Endothelial cell of umbilical vein (primary cell): ENCODE data around the gene NLRP13. TPM values are rescaled to one million over a fixed set of nuclear protein-coding genes. Genes with fewer than 3 reads are reported as not detected.

ENCODE experiments used
- BruUV-seq: library from RNA; stranded (reverse); fragments of 400-500 nt; replicated peaks from 2 replicates; lab custom pipeline; 2021; lab: Mats Ljungman, UMichigan
- CTCF ChIA-PET: fragments of 300-600, 350-600 bp; sonication (Branson Sonifier 250); formaldehyde crosslinking; loops from one replicate; lab custom pipeline; 2021; ENCODE audit warnings: antibody characterized with exemption, inconsistent platforms; lab: Charles Lee
- POLR2A ChIA-PET: fragments of 300-600, 350-600 bp; sonication (Branson Sonifier 250); formaldehyde crosslinking; loops from one replicate; lab custom pipeline; 2021; ENCODE audit warnings: antibody characterized with exemption, inconsistent platforms; lab: Charles Lee
- DNase-seq: peaks from one replicate; pipeline ENCODE4 v3.0.0-alpha.2; 2011; ENCODE audit warnings: low read depth, low spot score
- FAIRE-seq: peaks from 2 replicates; lab custom pipeline; 2011; peaks lifted over from hg19 to GRCh38; lab: Jason Lieb, UNC
- H2AFZ ChIP-seq: 2 replicates; pipeline ENCODE4 v1.6.0; 2012; ENCODE audit warnings: low read depth, low read length, control low read depth, inconsistent platforms
- H3K27ac ChIP-seq: 2 replicates; pipeline ENCODE4 v1.5.1; 2011; ENCODE audit warnings: low read depth, mild to moderate bottlenecking, control low read depth, low read length, moderate library complexity; ENCODE audit not compliant: insufficient read depth
- H3K27me3 ChIP-seq, 2 experiments: 2 replicates each; pipeline versions ENCODE4 v1.6.0 to v1.6.1; 2011; ENCODE audit warnings: low read length in 2 of 2, mixed read lengths in 1 of 2; ENCODE audit not compliant: control insufficient read depth in 2 of 2, insufficient read depth in 2 of 2
- H3K36me3 ChIP-seq, 2 experiments: 2 replicates in 1 of 2; 3 replicates in 1 of 2; pipeline ENCODE4 v1.5.1; 2011; ENCODE audit warnings: low read length in 2 of 2, mild to moderate bottlenecking in 1 of 2, moderate library complexity in 1 of 2; ENCODE audit not compliant: control insufficient read depth in 2 of 2, insufficient read depth in 2 of 2; ENCODE audit errors: extremely low read depth in 1 of 2
- H3K4me1 ChIP-seq: 3 replicates; pipeline ENCODE4 v1.5.1; 2011; ENCODE audit warnings: mild to moderate bottlenecking, low read length; ENCODE audit not compliant: control insufficient read depth, insufficient read depth; ENCODE audit errors: extremely low read depth
- H3K4me2 ChIP-seq: 2 replicates; pipeline ENCODE4 v1.6.1; 2011; ENCODE audit warnings: low read length, control low read depth, mixed read lengths; ENCODE audit not compliant: insufficient read depth
- H3K4me3 ChIP-seq, 3 experiments: fragments of 200-600 bp in 1 of 3; sonication (generic), shearing (Covaris generic) in 1 of 3; replicated peaks in 1 of 3; 2 replicates each; pipeline ENCODE4 v1.5.1; 2011 to 2016; ENCODE audit warnings: control low read depth in 3 of 3, low read length in 3 of 3, mild to moderate bottlenecking in 2 of 3, inconsistent platforms in 1 of 3, low read depth in 1 of 3, moderate library complexity in 1 of 3; ENCODE audit not compliant: insufficient read depth in 1 of 3
- H3K79me2 ChIP-seq: 2 replicates; pipeline ENCODE4 v1.6.0; 2012; ENCODE audit warnings: low read length, inconsistent platforms; ENCODE audit not compliant: control insufficient read depth, insufficient read depth
- H3K9ac ChIP-seq: replicated peaks from 2 replicates; pipeline ENCODE3; 2011; ENCODE audit warnings: low read length, control low read depth; ENCODE audit not compliant: insufficient read depth; ENCODE audit errors: extremely low read depth
- H3K9me1 ChIP-seq: replicated peaks from 3 replicates; pipeline ENCODE4 v1.6.0; 2011; ENCODE audit warnings: mild to moderate bottlenecking, low read length; ENCODE audit not compliant: control insufficient read depth, insufficient read depth; ENCODE audit errors: extremely low read depth
- H3K9me3 ChIP-seq: replicated peaks from 2 replicates; pipeline ENCODE4 v1.5.1; 2012; ENCODE audit warnings: low read length, inconsistent platforms; ENCODE audit not compliant: control insufficient read depth, insufficient read depth
- H4K20me1 ChIP-seq: replicated peaks from 2 replicates; pipeline ENCODE3; 2011; ENCODE audit warnings: mild to moderate bottlenecking, low read length; ENCODE audit not compliant: control insufficient read depth, insufficient read depth; ENCODE audit errors: extremely low read depth
- EZH2 ChIP-seq: IDR thresholded peaks from 2 replicates; pipeline ENCODE4 v1.6.1; 2012; ENCODE audit warnings: borderline replicate concordance, low read depth, mild to moderate bottlenecking, moderate library complexity, low read length, inconsistent platforms; ENCODE audit not compliant: severe bottlenecking
- FOS ChIP-seq: IDR thresholded peaks from 2 replicates; pipeline ENCODE4 v1.6.1; 2011; ENCODE audit warnings: mild to moderate bottlenecking, low read length, moderate library complexity, borderline replicate concordance; ENCODE audit not compliant: insufficient read depth
- GATA2 ChIP-seq: IDR thresholded peaks from 2 replicates; pipeline ENCODE4 v1.7.0; 2011; ENCODE audit warnings: low read depth, mild to moderate bottlenecking, moderate library complexity, mixed read lengths, low read length; ENCODE audit not compliant: insufficient read length, insufficient read depth
- JUN ChIP-seq: IDR thresholded peaks from 2 replicates; pipeline ENCODE4 v1.6.1; 2011; ENCODE audit warnings: borderline replicate concordance, low read depth; ENCODE audit not compliant: insufficient read length, insufficient read depth
- MYC ChIP-seq: IDR thresholded peaks from one replicate; pipeline ENCODE4 v1.6.1; 2011; ENCODE audit warnings: mild to moderate bottlenecking, low read depth, low read length
- POLR2A ChIP-seq: IDR thresholded peaks from 2 replicates; pipeline ENCODE4 v1.6.1; 2012; ENCODE audit warnings: low read depth, mild to moderate bottlenecking, control low read depth, low read length
- POLR2AphosphoS5 ChIP-seq: IDR thresholded peaks from 2 replicates; pipeline ENCODE4 v1.6.1; 2012; ENCODE audit warnings: low read depth, mild to moderate bottlenecking, control low read depth, low read length, moderate library complexity; ENCODE audit not compliant: insufficient read depth
- dilution Hi-C: fragments of 300-500 bp; cut with MboI; formaldehyde crosslinking; loops from one replicate; pipeline ENCODE4 v1.15.0; 2019; ENCODE audit warnings: low sequenced_read_pairs; ENCODE audit not compliant: extremely low pct_ligation_motif_present
- intact Hi-C: fragments of 100-400 bp; cut with micrococcal nuclease; formaldehyde crosslinking; loops from one replicate; pipeline ENCODE4 v1.10.0; 2022
- polyA plus RNA-seq, 4 experiments: library from polyadenylated mRNA; depleted of rRNA in 3 of 4; stranded (reverse) in 3 of 4; unstranded in 1 of 4; fragments of >200 nt; gene quantifications; 2 replicates each; pipeline versions ENCODE4 v1.2.1 to v1.2.3, GENCODE V29; 2011 to 2012; ENCODE audit warnings: missing spikeins in 1 of 4
- total RNA-seq: library from RNA; stranded (reverse); gene quantifications from 2 replicates; pipeline ENCODE4 v1.2.3, GENCODE V29; 2021
- TF ChIP-seq, protein P1 (sequence below), 2 donors: IDR thresholded peaks; 1 replicate in 1 of 2; 2 replicates in 1 of 2; pipeline ENCODE4 v1.5.1; 2011; ENCODE audit warnings: low read length in 2 of 2, mild to moderate bottlenecking in 2 of 2, moderate library complexity in 2 of 2, control low read depth in 1 of 2, inconsistent platforms in 1 of 2, low read depth in 1 of 2; ENCODE audit not compliant: insufficient read depth in 1 of 2; ENCODE audit errors: extremely low read depth in 1 of 2
- TF ChIP-seq, protein P2 (sequence below): IDR thresholded peaks from 2 replicates; pipeline ENCODE4 v1.6.1; 2011; ENCODE audit not compliant: insufficient read depth, insufficient read length

Gene NLRP13
- total and polyA plus RNA-seq, 2 donors (not counting 3 experiments of a cell fraction or from before 2014, with no cell fraction given) = not detected

DNA sequence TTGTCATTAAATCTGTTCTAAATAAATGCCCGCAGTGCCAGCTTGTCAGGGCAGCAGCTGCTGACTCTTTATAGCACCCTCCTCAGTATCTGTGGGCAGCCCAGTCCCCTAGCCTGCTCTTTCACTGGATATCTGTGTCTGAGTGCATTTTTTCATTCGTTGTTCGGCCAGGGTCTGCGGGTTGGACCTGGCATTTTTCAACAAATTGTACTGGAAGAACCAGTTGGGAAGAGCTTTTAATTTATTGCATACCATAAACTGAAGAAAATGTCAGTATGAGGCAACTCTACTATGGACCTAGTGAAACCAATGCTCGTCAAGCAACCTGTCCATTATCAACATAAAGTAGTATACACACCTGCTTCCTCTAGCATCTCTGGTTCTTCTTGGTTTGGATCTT is 8.6 kb downstream of the NLRP13 start:
- H3K4me3 ChIP-seq = no peak overlapping the region
- no peak overlapping the region for H2AFZ ChIP-seq
- ChIA-PET CTCF (no interaction called here), POLR2A (no interaction called here)
- no peaks in the 10 kb centered on the region for H3K9me1 ChIP-seq
- peaks cover 2% of the 10 kb centered on the region for H3K9me3 ChIP-seq
- H3K4me1 ChIP-seq = no peaks in the 10 kb centered on the region
- intact Hi-C loops = no loop called here
- TF ChIP-seq MYC (no peak), GATA2 (no peak), EZH2 (no peak), JUN (no peak), FOS (no peak), POLR2AphosphoS5 (no peak), POLR2A (no peak)
- TF ChIP-seq, protein P1, sequence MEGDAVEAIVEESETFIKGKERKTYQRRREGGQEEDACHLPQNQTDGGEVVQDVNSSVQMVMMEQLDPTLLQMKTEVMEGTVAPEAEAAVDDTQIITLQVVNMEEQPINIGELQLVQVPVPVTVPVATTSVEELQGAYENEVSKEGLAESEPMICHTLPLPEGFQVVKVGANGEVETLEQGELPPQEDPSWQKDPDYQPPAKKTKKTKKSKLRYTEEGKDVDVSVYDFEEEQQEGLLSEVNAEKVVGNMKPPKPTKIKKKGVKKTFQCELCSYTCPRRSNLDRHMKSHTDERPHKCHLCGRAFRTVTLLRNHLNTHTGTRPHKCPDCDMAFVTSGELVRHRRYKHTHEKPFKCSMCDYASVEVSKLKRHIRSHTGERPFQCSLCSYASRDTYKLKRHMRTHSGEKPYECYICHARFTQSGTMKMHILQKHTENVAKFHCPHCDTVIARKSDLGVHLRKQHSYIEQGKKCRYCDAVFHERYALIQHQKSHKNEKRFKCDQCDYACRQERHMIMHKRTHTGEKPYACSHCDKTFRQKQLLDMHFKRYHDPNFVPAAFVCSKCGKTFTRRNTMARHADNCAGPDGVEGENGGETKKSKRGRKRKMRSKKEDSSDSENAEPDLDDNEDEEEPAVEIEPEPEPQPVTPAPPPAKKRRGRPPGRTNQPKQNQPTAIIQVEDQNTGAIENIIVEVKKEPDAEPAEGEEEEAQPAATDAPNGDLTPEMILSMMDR (IDR thresholded peaks at IDR 0.05; ENCODE audit: extremely low read depth in 1 of 2, insufficient read depth in 1 of 2, low read depth in 1 of 2, low read length in 2 of 2) = no peak
- TF ChIP-seq, protein P2, sequence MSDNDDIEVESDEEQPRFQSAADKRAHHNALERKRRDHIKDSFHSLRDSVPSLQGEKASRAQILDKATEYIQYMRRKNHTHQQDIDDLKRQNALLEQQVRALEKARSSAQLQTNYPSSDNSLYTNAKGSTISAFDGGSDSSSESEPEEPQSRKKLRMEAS = no peak
- DNase-seq (no peak), FAIRE-seq (no peak)
- dilution Hi-C loops = no loop called here
- no peaks in the 10 kb centered on the region for H3K79me2 ChIP-seq
- no peaks in the 10 kb centered on the region for H3K36me3 ChIP-seq
- no peak overlapping the region for H3K4me2 ChIP-seq
- no peaks in the 10 kb centered on the region for H3K27me3 ChIP-seq
- H3K27ac ChIP-seq = no peak overlapping the region
- no peak overlapping the region for H3K9ac ChIP-seq
- no TSS peak for BruUV-seq
- no peaks in the 10 kb centered on the region for H4K20me1 ChIP-seq
